ENCODE measurements around the gene ADORA1. TPM values are rescaled to one million over a fixed set of nuclear protein-coding genes. Genes with fewer than 3 reads are reported as not detected.

ADORA1 gene
- total RNA-seq, 2 experiments from 2014 or later: not detected

- no peak for DNase-seq (ENCODE audit: low spot score)
- Histone ChIP-seq H3K36me3 (ENCODE audit: insufficient read depth, low read length) (no peaks in the 10 kb centered on the region), H3K4me3 (ENCODE audit: low read depth, low read length, poor library complexity, severe bottlenecking) (no peak overlapping the region)
Observed at GRCh38 chr1:203169770-203170520, 42.4 kb downstream of the ADORA1 start.

GRCh38 chr1:203170625-203171330 lies 43.3 kb downstream of the ADORA1 start:
- Histone ChIP-seq H3K79me2 (ENCODE audit: insufficient read depth, low read depth, low read length) (no peaks in the 10 kb centered on the region), H3K4me1 (ENCODE audit: insufficient read depth, low read length, poor library complexity, severe bottlenecking) (no peaks in the 10 kb centered on the region), H3K9me2 (ENCODE audit: insufficient read depth, low read length) (no peaks in the 10 kb centered on the region), H3K4me3 (ENCODE audit: low read depth, low read length, poor library complexity, severe bottlenecking) (no peak overlapping the region), H3K36me3 (ENCODE audit: insufficient read depth, low read length) (no peaks in the 10 kb centered on the region), H2AFZ (ENCODE audit: low read length) (no peak overlapping the region), H3K9me3 (ENCODE audit: low read length) (no peaks in the 10 kb centered on the region), H3K27ac (ENCODE audit: low read depth, low read length, poor library complexity, severe bottlenecking) (no peak overlapping the region), H4K20me1 (ENCODE audit: insufficient read depth, low read length) (no peaks in the 10 kb centered on the region), H3K4me2 (ENCODE audit: low read length) (no peak overlapping the region)
- intact Hi-C loops (cut with micrococcal nuclease; ENCODE audit: unreplicated experiment): no loop called here
- ChIA-PET CTCF (ENCODE audit: unreplicated experiment) (interaction anchor here (0.6 kb wide), 1 partner anchor 419 kb away, joined by 3 read pairs; no protein-coding TSS in a partner anchor), POLR2A (no interaction called here)
- TF ChIP-seq EZH2phosphoT487 (IDR thresholded peaks at IDR 0.05; ENCODE audit: borderline replicate concordance, low read depth, low read length) (no peak), CTCF (conservative IDR thresholded peaks at IDR 0.05; ENCODE audit: low read length) (no peak)
- no TSS peak for BruUV-seq (replicated peaks)
- no peak for DNase-seq (ENCODE audit: low spot score)

More at GRCh38 chr1:203169770-203170520, 42.4 kb downstream of the ADORA1 start:
- no TSS peak for BruUV-seq (replicated peaks)
- H3K4me1 ChIP-seq (ENCODE audit: insufficient read depth, low read length, poor library complexity, severe bottlenecking): no peaks in the 10 kb centered on the region
- no peak overlapping the region for H2AFZ ChIP-seq (ENCODE audit: low read length)
- TF ChIP-seq CTCF (conservative IDR thresholded peaks at IDR 0.05; ENCODE audit: low read length) (no peak), EZH2phosphoT487 (IDR thresholded peaks at IDR 0.05; ENCODE audit: borderline replicate concordance, low read depth, low read length) (no peak)
- no peaks in the 10 kb centered on the region for H3K9me3 ChIP-seq (ENCODE audit: low read length)
- H4K20me1 ChIP-seq (ENCODE audit: insufficient read depth, low read length): no peaks in the 10 kb centered on the region
- POLR2A ChIA-PET: no interaction called here
- no peak overlapping the region for H3K4me2 ChIP-seq (ENCODE audit: low read length)
- no peaks in the 10 kb centered on the region for H3K9me2 ChIP-seq (ENCODE audit: insufficient read depth, low read length)
- CTCF ChIA-PET (ENCODE audit: unreplicated experiment): no interaction called here
- H3K27ac ChIP-seq (ENCODE audit: low read depth, low read length, poor library complexity, severe bottlenecking): no peak overlapping the region
- intact Hi-C loops (cut with micrococcal nuclease; ENCODE audit: unreplicated experiment): no loop called here
- no peaks in the 10 kb centered on the region for H3K79me2 ChIP-seq (ENCODE audit: insufficient read depth, low read depth, low read length)
